CD4-positive, alpha-beta T cell treated with Interleukin-15 for 1 hour (primary cell): ENCODE results near the gene IFI44L.

Source experiments
- DNase-seq: peaks from one replicate; pipeline ENCODE4 v3.0.0-alpha.2; 2020

The IFI44L gene

DNA sequence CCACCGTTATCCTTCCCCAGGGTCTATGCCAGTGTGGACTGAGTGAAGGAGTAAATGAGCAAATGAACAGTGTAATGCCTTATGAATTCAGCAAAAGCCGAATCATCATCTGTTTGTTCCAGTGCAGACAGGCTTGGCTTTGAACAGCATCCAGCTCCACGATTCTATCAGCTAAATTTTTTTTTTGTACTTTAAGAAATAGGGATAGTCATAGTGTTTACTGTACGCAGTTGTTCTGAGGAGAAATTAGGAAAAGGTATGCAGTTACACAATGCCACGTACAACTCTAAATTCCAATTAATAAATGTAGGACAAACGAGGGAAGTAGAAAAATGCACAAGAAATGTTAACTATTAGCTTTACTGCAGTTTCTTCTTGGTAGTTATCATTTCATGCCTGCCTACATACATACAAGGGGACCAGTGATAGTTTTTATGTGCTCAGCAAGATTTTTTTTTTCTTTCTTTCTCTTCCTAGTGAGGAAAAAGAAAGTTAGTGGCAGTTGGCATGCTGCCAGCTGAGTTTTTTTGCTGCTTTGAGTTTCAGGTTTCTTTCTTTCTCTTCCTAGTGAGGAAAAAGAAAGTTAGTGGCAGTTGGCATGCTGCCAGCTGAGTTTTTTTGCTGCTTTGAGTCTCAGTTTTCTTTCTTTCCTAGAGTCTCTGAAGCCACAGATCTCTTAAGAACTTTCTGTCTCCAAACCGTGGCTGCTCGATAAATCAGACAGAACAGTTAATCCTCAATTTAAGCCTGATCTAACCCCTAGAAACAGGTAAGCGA, at the start of gene IFI44L:
IFI44L (plus strand) TSS at position 646 of the 777 bp plus-strand sequence. CDS start 7,468 bp downstream, outside the sequence.
- DNase-seq: peak; percentile 18

DNA sequence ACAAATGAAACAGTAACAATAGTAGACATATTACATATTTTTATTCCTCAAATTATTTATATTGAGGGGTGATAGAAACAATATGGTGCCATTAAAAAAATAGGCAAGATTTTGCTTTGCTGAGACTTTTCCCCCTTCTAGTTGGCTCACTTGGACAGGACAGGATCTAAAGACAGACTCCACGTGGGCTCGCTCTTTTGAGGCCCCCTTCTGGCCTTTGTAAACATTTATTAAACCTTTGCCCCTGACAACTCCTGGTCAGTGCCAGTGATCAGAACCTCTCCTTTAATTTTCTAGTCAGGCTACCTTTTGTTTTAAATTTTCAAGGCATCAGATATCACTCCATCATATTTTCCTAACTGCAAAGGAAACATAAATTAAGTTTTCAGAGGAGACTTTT, 49.7 kb upstream of the IFI44L start:
- no peak for DNase-seq

DNA sequence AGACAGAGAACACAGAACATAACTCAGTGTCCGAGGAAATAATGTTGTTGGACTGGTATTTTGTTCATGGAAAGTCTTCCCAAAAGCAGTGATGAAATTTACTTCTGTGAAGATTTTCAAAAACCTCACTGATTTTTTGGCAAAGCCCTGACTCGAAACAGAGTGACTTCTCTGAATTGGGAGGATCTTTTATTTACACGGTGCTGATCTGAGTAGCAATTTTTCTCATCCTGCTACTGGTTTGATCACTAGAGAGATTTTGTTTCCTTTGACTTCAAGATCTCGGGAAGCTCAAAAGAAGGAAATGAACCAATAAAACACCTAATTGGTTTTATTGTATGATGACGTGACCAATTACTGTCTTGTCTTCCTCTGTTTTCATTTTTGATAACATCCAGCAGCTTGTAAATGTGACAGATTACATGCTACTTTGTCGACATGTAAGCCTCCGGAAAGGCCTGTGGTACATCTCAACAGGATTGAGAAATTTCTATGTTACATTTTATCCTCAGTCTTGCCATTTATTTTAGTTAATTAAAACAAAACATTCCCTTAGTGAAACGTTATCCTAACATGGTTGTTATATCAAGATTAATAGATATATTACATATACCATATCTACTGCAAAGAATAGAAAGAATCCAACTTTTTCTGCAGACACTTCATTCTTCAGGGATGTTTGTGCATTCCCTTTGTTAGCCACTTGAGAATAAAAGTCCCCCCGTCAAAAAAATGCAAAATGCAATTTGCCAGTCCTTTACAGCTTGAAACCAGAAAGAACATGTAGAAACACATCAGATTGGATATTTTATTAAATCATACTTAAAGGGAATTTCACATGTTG, 42.8 kb upstream of the IFI44L start:
- DNase-seq: no peak

DNA sequence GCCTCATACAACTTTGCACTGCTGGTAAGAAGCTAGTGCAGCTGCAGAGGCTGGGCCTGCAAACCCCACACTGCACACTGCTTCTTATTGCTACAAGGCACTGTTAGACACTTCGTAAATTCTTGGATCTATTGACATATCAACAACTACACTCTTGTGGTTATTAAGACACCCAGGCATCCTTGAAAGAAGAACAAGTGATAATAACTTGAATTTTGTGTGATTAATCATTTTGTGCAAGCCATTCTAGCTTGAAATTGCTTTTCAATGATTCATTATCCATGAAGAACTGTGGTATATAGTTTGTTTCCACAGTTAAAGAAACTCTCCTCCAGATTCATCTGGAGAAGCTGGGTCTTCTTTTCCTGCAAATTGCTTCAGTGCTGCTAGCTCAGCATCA, 33.7 kb upstream of the IFI44L start:
- DNase-seq: no peak

DNA sequence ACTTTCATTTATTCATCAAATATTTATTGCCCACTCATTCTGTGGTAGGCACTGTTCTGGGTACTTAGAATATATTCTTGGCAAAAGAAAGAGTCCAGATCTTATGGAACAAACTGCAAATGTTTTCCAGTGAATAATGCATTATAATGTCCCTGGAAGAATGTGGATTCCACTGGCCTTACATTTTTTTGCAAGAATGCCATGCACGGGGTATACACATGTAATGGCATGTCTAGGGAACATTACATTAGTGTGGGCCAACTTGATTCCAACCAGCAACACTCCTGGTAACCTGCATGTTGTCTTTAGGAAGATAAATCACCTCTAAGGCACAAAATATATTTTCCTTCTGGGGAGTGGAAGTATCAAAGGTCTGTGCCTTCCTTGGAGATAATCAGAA, 33.0 kb upstream of the IFI44L start:
- no peak for DNase-seq

DNA sequence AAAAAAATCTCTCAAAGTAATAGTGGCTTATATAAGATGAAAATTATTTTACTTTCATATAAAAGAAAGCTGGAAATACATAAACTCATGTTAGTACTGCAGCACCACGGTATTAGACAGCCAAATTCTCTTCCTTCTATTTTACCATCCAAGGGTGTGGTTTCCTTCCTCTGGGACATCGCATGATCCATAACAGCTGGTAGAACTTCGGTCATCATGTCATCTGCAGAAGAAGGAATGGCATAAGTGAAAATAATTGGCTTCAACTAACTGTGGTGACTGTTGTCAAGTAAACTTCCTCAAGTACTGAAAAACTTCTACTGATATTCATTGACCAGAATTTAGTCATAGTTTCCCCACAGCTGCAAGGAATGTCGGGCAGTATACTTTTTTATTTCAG, 28.3 kb upstream of the IFI44L start:
- DNase-seq: no peak

DNA sequence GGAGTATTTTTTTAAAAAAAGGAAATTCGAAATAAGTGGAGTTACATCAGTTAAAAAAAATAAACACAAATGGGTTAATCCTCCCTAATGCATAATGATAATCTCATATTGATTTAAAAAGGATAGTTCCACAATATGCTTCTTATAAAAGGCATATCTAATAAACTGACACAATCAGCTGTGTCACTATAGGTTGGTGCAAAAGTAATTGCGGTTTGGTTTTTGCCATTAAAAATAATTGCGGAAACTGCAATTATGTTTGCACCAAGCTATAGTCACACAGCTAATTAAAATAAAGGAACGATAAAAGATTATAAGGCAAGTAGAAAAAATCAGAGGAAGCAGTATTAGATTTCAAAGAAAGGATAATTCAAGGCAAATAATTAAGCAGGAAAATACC, 21.0 kb upstream of the IFI44L start:
- DNase-seq: no peak

DNA sequence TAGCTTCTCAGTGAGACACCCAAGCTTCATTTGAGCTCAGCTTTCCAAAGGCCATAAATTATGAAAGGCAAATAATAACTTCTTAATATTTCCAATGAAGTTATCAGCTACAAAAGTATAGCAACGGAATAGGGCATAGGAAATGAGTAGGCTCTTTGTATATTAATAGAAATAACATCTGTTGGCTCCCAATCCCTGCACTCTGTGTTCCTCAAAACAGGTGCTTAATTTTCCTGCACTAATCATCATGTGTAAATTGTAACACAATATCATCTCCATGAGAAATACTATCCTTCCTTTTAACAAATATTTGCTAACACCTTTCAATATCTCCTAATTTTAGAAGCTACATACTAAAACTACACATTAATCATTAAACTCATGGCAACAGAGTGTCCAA, 19.2 kb upstream of the IFI44L start:
- DNase-seq: no peak

DNA sequence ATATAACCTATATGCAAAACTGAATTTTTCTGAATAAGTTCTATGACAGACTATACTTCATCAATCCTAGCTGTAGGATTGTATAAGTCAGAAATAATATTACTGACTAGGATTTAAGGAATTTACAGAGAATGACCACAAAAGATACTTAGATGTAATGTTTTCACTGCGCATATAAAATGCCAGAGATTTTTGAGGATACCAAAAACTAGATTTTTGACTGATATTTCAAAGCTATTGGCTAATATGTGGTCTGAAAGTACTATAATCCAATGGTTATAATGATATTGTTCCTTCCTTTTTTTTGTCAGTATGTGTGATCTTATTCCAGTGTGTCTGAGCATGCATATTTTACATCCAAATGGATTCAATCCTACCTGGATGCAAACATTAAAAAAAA, 17.0 kb upstream of the IFI44L start:
- no peak for DNase-seq

DNA sequence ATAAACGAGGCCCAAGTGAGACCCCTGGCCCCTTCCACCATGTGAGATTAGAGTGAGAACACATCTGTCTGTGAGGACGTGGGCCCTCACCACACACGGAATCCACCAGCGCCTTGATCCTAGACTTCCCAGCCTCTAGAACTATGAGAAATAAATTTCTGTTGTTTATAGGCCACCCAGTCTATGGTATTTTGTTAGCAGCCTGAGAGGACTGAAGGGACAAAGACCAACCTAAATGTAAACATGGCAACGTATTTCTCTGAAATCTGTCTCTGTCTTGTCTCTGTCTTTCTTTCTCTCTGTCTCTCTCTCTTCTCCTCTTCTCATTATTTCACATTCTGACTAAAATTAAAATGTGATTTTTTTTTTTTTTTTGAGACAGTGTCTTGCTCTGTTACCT, 15.6 kb upstream of the IFI44L start:
- no peak for DNase-seq

DNA sequence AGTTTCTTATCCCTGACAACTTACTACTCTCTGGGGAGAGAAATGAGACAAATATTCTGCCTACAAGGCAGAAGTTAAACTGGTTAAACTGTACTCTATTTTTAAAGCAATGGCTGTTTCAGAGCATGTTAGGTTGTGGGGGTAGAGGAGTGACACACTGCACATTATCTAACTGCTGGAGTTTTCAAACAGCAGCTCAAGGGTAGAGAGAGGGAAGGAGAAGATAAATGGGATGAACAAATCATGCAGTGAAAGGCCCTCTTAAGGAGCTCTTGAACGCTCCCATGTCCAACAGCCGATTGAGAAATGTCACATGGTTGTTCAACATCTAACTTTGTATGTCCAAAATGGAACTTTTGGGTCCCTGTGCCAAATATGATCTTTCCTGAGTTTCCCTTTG, 14.0 kb upstream of the IFI44L start:
- DNase-seq: no peak

DNA sequence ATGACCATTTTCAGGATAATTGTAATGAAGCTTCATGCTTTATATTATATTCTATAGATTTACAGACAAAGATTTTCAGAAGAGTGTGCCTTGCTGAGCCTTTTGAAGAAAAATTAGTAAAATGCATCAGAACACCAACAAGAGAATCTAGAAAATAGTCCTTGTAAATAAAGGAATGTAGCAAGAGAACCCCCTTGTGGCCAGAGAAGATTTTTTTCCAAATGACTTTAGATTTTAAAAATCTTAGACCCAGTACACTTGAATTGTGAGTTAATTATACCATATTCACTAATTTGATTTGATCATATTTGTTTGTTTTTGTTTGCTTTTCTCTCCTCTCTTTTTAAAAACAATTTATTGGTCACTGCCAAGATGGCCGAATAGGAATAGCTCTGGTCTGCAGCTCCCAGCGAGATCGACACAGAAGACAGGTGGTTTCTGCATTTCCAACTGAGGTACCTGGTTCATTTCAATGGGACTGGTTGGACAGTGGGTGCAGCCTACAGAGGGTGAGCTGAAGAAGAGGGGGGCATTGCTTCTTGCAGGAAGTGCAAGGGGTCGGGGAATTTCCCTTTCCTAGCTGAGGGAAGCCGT, 12.8 kb upstream of the IFI44L start:
- no peak for DNase-seq

DNA sequence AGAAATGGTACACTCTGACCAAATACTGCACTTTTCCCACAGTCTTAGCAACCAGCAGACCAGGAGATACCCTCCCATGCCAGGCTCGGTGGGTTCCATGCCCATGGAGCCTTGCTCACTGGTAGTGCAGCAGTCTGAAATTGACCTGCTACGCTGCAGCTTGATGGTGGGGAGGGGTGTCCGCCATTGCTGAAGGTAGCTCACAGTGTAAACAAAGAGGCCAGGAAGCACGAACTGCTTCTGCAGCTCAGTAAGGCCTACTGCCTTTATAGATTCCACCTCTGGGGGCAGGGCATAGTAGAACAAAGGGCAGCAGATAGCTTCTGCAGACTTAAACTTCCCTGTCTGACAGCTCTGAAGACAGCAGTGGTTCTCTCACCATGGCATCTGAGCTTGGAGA, 12.3 kb upstream of the IFI44L start:
- DNase-seq: no peak

DNA sequence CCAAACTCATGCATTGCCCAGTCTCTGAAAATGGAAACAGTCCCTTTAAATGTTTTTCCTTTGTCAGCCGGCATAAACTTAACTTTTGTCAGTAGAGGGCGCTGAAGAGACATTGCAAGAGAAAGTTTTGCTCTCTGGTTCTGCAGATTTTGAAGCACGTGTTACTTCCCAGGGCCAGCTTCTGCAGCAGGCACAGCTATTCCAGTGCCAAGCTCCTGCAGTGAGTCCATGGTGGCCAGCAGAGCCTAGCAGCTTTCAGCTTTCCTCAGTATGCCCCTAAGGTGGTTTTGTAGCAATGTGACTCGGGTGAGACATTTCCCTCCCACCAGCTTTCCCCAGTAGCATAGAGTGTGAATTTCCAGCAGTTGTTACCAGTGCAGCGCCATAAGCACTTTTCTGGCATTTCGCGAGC, 2.6 kb upstream of the IFI44L start:
- peak; percentile 38 for DNase-seq

DNA sequence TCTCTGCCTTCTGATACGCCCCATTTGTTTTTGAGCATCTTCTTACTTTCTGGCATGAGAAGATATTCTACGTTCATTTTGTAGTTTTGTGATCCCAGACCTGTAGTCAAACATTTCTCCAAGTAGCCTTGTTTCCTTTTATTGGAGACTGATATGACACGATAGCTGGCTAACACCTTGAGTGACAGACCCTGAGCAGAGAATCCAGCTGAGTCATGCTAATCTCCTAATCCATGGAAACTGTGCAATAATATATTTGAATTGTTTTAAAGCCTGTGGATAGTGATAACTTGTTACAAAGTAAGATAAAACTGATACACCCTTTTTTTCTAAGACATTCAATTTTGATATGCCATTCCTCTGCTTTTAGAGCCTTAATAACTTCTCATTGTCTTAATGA, 1.2 kb upstream of the IFI44L start:
- no peak for DNase-seq

DNA sequence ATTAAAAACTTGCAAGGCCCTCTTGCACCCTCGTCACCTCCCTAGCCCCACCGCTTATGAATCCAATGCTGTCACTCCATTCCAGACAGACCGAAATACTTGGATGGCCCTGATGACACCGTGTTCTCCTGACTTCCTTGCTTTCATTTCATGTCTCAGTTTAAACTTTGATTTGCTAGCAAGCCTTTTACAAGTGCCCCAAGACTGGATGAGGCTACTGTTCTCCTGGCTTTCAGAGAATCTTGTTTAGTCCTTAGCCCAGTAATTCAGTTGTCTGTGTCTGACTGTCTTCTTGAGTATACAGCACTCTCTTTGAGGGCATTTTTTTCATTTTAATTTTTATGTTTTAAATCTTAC, 824 bp upstream of the IFI44L start:
- no peak for DNase-seq

DNA sequence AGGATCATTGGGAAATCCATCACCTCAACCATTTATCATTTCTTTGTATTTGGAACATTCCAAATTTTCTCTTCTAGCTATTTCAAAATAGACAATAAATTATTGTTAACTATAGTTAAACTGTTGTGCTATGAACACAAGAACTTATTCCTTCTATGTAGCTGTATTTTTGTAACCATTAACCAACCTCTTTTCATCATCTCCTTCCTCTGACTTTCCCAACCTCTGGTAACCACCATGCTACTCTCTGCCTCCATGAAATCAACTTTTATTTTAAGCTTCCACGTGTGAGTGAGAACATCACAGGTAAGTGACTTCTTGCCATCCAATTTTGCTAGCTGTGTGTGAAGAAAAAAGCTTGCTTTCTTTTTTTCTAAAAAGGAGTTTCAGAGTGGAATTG, 418 bp downstream of the IFI44L start:
- no peak for DNase-seq

DNA sequence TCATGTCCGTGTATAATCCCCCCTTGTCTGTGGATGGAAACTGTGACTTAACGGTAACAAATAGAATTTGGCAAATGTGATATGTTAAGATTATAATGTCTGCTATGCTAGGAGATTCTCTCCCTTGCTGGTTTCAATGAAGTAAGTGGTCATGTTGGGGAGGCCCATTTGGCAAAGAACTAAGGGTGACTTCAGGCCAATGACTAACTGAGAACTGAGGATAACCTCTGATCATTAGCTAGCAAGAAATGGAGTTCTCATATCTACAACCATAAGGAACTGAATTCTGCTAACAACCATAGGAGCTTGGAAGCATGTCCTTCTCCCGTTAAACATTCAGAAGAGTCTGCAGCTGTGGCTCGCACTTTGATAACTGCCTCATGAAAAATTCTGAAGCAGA, 2.3 kb downstream of the IFI44L start:
- DNase-seq: no peak

DNA sequence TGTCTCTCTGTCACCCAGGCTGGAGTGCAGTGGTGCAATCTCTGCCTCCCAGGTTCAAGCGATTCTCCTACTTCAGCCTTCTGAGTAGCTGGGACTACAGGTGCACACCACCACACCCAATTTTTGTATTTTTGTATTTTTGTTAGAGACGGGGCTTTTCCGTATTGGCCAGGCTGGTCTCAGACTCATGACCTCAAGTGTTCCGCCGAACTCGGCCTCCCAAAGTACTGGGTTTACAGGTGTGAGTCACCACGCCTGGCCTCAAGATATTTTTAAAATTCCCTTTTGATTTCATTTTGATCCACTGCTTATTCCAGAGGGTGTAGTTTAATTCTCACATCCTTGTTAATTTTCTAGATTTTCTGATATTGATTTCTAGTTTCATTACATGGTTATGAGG, 3.8 kb downstream of the IFI44L start:
- no peak for DNase-seq

DNA sequence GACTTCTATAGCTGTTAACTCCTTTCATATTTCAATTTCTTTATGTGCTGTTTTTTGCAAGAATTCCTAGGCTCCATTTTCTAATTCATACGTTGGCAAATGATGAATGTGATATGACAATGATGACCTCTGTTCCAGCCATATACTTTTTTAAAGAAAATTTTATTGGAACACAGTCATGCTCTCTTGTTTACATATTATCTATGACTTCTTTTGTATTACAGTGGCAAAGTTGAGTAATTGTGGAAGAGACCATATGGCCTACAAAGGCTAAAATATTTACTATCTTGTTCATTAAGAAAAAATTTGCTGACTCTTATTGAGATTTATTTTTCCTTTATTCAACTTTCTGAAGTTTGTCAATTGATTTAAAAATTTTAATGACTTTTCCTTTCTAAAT, 7.1 kb downstream of the IFI44L start:
- DNase-seq: no peak

DNA sequence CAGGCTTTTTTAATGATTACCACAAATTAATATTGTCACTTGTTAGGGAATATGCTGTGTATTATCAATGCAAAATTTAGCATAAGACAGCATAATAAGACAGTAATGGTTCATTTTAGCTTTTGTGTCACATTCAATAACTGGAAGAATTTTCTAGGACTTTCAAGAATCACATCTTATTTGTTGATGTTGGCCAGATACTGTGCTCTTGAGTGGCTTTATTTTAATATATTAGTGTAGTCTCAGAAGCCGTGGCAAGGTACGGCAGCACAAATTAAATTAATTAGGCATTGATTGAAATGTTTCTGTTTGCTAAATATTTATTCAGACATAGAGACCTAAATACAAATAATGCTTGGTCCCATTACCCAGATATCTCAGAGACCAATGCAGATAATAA, 10.4 kb downstream of the IFI44L start:
- no peak for DNase-seq

DNA sequence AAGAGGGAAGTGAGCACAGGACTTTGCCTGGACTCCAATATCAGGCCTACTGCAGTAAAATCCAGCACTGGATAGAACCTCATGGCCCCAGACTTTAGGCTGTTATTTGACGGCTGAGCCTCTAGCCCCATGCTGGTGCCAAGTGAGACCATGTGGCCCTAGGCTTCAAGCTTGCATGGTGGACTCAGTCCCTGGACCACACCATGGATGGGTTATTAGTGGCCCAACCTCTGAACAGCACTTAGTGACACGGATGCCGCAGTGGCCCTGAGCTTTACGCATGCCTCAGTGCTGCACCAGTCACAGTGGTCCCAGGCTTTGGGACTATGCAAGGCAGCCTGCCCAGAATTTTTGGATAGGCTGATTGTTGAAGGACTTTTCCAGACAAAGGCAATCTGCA, 13.0 kb downstream of the IFI44L start:
- DNase-seq: no peak

DNA sequence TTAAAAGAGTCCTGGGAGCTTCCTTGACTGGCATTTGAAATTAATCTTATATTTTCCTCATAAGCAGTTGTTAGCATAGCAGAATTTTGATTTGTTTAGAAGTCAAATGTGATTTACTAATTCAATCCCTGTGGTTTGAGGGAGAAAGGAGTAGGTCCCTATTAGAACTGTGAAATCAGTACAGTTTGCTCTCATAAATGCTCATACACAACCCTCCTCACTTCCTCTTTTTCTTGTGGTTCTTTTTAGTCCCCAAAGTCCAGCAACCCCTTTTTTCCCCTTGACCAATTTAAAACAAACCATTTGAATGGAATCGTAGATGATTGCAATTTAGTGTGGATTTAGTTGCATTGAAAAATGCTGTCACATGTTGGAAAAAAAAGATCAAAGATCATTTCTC, 20.2 kb downstream of the IFI44L start:
- no peak for DNase-seq

DNA sequence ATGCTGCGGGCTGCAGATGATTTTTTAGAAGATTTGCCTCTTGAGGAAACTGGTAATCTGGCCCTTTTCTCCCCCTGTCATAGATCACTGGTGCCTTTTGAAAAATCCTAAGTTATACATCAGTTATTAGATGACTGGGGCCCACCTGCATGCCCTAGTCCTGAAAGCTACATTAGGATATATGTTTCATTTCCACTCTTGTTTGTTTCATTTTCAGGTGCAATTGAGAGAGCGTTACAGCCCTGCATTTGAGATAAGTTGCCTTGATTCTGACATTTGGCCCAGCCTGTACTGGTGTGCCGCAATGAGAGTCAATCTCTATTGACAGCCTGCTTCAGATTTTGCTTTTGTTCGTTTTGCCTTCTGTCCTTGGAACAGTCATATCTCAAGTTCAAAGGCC, 21.3 kb downstream of the IFI44L start:
- no peak for DNase-seq
